Breast epithelium (tissue), 3 donors: ENCODE results near the gene SLC2A13.

ENCODE experiments used
- POLR2A ChIP-seq: fragments of 450-650 bp; IDR thresholded peaks from one replicate; pipeline ENCODE4 v1.6.1; 2016; ENCODE audit warnings: antibody characterized with exemption, mild to moderate bottlenecking, moderate library complexity
- POLR2AphosphoS5 ChIP-seq, 3 donors: sonication (generic); formaldehyde crosslinking; IDR thresholded peaks; one replicate each; pipeline ENCODE4 v1.6.1; 2017; ENCODE audit warnings: antibody characterized with exemption in 3 of 3

- no peak for TF ChIP-seq POLR2AphosphoS5 (IDR thresholded peaks at IDR 0.05)
- no peak for TF ChIP-seq POLR2A
Observed at GRCh38 chr12:39897315-39897714, 208.6 kb downstream of the SLC2A13 start.
